Fibroblast of pulmonary artery (primary cell): ENCODE results near the gene LVRN.
"Not testable (repeated sequence)": the region's sequence is repeated elsewhere in the genome, so short reads cannot be mapped to it uniquely, and the experiment has no call there.

ENCODE experiments used
- DNase-seq: peaks from one replicate; pipeline ENCODE4 v3.0.0-alpha.2; 2010; ENCODE audit warnings: low read depth
- H3K4me3 ChIP-seq: replicated peaks from 2 replicates; pipeline ENCODE4 v1.5.1; 2011; ENCODE audit warnings: low read depth, mild to moderate bottlenecking, control low read depth, low read length, moderate library complexity
- TF ChIP-seq, protein P1 (sequence below): IDR thresholded peaks from 2 replicates; pipeline ENCODE4 v1.5.1; 2011; ENCODE audit warnings: mild to moderate bottlenecking, control low read depth, low read length, inconsistent platforms; ENCODE audit errors: missing control alignments

Gene LVRN, protein sequence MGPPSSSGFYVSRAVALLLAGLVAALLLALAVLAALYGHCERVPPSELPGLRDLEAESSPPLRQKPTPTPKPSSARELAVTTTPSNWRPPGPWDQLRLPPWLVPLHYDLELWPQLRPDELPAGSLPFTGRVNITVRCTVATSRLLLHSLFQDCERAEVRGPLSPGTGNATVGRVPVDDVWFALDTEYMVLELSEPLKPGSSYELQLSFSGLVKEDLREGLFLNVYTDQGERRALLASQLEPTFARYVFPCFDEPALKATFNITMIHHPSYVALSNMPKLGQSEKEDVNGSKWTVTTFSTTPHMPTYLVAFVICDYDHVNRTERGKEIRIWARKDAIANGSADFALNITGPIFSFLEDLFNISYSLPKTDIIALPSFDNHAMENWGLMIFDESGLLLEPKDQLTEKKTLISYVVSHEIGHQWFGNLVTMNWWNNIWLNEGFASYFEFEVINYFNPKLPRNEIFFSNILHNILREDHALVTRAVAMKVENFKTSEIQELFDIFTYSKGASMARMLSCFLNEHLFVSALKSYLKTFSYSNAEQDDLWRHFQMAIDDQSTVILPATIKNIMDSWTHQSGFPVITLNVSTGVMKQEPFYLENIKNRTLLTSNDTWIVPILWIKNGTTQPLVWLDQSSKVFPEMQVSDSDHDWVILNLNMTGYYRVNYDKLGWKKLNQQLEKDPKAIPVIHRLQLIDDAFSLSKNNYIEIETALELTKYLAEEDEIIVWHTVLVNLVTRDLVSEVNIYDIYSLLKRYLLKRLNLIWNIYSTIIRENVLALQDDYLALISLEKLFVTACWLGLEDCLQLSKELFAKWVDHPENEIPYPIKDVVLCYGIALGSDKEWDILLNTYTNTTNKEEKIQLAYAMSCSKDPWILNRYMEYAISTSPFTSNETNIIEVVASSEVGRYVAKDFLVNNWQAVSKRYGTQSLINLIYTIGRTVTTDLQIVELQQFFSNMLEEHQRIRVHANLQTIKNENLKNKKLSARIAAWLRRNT

DNA sequence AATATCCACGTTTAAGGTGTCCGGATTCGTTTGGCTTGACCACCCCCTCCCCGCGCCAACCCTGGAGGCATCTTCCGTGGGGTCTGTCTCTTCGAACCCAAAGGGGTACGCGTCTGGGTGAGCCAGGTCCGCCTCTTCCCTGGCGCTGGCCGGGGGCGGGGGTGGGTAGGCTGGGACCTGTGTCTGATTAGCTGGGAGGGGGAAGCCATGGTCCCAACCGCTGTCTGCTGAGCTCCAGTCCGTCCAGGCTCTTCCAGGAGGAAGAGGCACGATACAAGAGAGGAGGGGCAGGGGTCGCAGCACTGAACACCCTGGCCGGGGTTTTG is at the start of gene LVRN:
TSS of gene LVRN (plus strand) at position 237 of the 326 bp plus-strand sequence. CDS start 143 bp downstream, outside the sequence.
- DNase-seq: no peak
- TF ChIP-seq, protein P1, sequence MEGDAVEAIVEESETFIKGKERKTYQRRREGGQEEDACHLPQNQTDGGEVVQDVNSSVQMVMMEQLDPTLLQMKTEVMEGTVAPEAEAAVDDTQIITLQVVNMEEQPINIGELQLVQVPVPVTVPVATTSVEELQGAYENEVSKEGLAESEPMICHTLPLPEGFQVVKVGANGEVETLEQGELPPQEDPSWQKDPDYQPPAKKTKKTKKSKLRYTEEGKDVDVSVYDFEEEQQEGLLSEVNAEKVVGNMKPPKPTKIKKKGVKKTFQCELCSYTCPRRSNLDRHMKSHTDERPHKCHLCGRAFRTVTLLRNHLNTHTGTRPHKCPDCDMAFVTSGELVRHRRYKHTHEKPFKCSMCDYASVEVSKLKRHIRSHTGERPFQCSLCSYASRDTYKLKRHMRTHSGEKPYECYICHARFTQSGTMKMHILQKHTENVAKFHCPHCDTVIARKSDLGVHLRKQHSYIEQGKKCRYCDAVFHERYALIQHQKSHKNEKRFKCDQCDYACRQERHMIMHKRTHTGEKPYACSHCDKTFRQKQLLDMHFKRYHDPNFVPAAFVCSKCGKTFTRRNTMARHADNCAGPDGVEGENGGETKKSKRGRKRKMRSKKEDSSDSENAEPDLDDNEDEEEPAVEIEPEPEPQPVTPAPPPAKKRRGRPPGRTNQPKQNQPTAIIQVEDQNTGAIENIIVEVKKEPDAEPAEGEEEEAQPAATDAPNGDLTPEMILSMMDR: no peak
- H3K4me3 ChIP-seq: peak within 1 kb of the TSS; percentile 44

DNA sequence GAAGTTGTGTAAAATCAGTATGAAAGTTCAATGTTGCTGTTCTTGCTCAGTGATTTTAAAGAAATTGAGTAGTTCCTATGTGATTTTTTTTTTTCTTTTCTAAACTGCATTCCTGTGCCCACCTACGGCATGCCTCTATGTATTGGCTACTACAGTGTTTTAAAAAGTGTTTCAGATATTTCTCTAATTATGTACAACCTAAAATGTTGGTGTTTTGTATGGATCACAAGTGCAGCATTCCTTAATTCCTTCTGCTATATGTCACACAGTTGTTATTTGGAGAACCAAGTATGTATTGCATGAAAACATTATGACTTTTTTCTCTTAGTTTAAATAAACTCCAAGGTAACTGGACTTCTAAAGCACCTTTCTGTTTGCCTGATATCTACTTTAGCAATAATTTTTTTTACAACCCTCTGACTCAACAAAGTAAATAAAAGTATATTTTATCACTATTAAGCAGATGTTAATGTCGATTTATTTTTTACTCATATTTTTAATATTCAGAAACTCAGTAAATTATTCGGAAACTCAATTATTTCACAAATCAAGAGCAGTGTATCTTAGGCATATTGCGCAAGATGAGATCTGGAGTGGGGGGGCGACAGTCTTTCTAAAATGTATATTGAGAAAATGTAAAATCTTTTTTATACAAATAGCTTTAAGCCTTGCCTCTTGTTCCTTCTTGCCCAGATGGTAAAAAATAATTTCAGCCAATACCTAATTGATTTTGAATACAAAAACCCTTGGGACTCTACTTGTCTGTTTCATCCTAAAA is 48.5 kb upstream of the LVRN start:
- H3K4me3 ChIP-seq, DNase-seq: not testable (repeated sequence)

DNA sequence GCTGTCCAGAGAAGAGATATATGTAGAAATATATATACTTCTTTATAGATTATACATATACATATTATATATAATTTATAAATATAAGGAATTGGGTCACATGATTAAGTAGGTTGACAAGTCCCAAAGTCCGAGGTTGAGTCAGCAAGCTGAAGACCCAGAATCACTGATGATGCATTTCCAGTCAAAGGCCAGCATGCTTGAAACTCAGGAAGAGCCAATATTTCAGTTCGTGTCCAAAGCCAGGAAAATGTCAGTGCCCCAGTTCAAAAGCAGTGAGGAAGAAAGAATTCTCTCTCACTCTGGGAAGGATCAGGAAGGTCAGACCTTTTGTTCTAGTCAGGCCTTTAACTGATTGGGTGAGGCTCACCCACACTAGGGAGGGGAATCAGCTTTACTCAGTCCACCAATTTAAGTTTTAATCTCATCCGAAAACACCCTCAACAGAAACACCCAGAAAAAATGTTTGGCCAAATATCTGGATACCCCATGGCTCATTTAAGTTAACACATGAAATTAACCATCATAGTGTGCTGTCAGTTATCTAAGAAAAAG is 42.0 kb upstream of the LVRN start:
- DNase-seq: peak; percentile 46
- no peak overlapping the region for H3K4me3 ChIP-seq
- TF ChIP-seq, protein P1: no peak

DNA sequence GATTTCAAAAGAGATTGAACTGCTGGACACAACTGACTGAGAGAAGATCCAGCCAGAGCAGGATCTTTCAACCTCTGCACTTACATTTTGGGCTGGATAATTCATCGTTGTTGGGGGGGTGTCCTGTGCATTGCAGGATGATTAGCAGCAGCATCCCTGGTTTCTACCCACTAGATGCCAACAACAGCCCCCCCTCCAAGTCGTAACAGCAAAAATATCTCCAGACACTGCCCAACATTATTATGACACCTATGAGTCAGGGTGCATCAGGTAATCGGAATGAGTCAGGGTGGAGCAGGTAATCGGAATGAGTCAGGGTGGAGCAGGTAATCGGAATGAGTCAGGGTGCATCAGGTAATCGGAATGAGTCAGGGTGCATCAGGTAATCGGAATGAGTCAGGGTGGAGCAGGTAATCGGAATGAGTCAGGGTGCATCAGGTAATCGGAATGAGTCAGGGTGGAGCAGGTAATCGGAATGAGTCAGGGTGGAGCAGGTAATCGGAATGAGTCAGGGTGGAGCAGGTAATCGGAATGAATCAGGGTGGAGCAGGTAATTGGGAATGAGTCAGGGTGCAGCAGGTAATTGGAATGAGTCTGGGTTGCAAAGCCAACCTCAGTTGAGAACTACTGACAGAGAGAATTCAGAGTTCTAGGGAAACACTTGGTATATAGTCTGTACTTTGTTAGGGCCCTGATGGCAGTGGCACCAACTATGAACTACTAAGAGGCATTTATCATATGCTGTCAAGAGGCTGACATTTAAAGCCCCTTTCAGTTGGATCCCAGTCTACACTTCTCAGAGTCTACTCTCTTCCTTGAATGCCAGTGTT is 33.5 kb upstream of the LVRN start:
- not testable (repeated sequence) for DNase-seq, H3K4me3 ChIP-seq

DNA sequence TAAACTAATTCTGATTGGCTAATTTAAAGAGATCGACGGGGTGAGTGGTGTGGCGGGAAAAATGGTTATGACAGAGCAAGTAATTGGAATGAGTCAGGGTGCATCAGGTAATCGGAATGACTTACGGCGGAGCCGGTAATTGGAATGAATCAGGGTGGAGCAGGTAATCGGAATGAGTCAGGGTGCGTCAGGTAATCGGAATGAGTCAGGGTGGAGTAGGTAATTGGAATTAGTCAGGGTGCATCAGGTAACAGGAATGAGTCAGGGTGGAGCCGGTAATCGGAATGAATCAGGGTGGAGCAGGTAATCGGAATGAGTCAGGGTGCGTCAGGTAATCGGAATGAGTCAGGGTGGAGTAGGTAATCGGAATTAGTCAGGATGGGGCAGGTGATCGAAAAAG is 32.1 kb upstream of the LVRN start:
- DNase-seq, H3K4me3 ChIP-seq: not testable (repeated sequence)

DNA sequence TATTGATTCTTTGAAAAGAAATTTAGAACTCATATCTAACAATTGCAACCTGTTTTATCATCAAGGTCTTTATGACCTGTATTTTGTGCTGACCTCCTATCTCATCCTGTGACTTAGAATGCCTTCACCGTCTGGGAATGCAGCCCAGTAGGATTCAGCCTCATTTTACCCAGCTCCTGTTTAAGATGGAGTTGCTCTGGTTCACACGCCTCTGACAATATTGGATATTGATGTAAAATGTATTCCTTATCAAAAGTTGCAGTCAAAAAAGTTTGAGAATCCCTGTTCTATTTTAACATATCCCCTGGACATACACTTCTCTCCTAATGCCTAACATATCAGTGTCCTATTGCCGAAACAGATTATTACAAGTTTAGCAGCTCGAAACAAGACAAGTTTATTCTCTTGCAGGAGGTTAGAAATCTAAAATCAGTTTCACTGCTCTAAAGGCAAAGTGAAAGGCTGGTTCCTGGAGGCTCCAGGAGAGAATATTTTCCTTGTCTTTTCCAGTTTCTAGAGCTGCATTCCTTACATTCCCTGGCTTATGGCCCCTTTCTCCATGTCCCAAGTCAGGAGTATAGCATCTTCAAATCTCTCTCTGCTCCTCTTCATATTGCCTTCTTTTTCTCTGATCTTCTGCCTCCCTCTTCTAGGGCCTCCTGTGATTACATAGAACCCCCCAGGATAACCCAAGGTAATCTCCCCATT is 31.5 kb upstream of the LVRN start:
- no peak overlapping the region for H3K4me3 ChIP-seq
- TF ChIP-seq, protein P1: no peak
- DNase-seq: no peak

DNA sequence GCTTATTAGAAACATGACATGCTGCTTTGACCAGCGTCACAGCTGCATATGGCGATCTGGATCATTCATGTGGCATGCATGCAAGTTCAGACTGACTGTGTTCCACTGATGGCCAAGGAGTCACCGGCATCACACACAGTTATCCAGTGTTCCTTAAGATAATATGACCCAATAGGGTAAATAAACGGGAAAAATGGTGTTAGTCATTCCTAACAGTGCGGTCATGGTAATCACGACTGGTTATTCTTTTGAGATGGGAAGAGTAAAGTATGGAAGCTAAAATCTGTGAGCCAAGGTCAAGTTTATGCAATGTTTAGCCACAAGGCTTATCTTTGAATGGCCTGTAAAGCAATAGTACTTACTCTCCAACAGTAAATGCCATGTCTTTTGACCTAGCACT is 29.3 kb upstream of the LVRN start:
- H3K4me3 ChIP-seq: no peak overlapping the region
- DNase-seq: peak; percentile 10
- TF ChIP-seq, protein P1: no peak
